ENCODE results near the gene ZCCHC24.
"Not testable (repeated sequence)": the region's sequence is repeated elsewhere in the genome, so short reads cannot be mapped to it uniquely, and the experiment has no call there.

GRCh38 chr10:79332610-79333315, 112.7 kb downstream of the ZCCHC24 start:
- not testable (repeated sequence) for TF ChIP-seq CTCF (conservative IDR thresholded peaks at IDR 0.05); EZH2 (IDR thresholded peaks at IDR 0.05; ENCODE audit: low read depth)

Data from PC-9 (cell line).